Measurements from ENCODE around the gene ZNF697.

GRCh38 chr1:119622311-119623192, 25.5 kb downstream of the ZNF697 start:
- TF ChIP-seq CTCF (IDR thresholded peaks at IDR 0.05) = no peak
- TF ChIP-seq POLR2A (IDR thresholded peaks at IDR 0.05) = no peak

Data from testis (tissue), 2 donors.